Activated naive CD8-positive, alpha-beta T cell treated with anti-CD3 and anti-CD28 coated beads for 36 hours (primary cell): Measurements from ENCODE around the gene ADAM12. TPM values are rescaled to one million over a fixed set of nuclear protein-coding genes. Genes with fewer than 3 reads are reported as not detected.

Experiments
- DNase-seq: peaks from one replicate; pipeline ENCODE4 v3.0.0; 2021
- H3K27ac Mint-ChIP-seq: one replicate; pipeline ENCODE4 v1.8.0; 2022; ENCODE audit warnings: mild to moderate bottlenecking, moderate library complexity, mixed read lengths
- H3K27me3 Mint-ChIP-seq: one replicate; pipeline ENCODE4 v1.8.0; 2022; ENCODE audit warnings: mild to moderate bottlenecking, mixed read lengths
- H3K36me3 Mint-ChIP-seq: one replicate; pipeline ENCODE4 v1.8.0; 2021; ENCODE audit warnings: mild to moderate bottlenecking, mixed read lengths
- H3K4me1 Mint-ChIP-seq: one replicate; pipeline ENCODE4 v1.8.0; 2021; ENCODE audit warnings: mixed read lengths
- H3K4me3 Mint-ChIP-seq: one replicate; pipeline ENCODE4 v1.8.0; 2022; ENCODE audit warnings: mild to moderate bottlenecking, moderate library complexity, mixed read lengths
- H3K9me3 Mint-ChIP-seq: one replicate; pipeline ENCODE4 v1.8.0; 2022; ENCODE audit warnings: mixed read lengths
- total RNA-seq, 2 experiments: library from RNA; stranded (reverse); gene quantifications; one replicate each; pipeline ENCODE4 v1.2.3, GENCODE V29; 2021

ADAM12 gene
- total RNA-seq, 2 experiments from 2014 or later, result 0.08 TPM; not detected in 1

- no peak for DNase-seq
- no peak overlapping the region for H3K4me3 Mint-ChIP-seq
- H3K36me3 Mint-ChIP-seq, result no peaks in the 10 kb centered on the region
- peaks cover 10% of the 10 kb centered on the region for H3K27me3 Mint-ChIP-seq
- H3K4me1 Mint-ChIP-seq, result no peaks in the 10 kb centered on the region
- H3K9me3 Mint-ChIP-seq, result peaks cover 2% of the 10 kb centered on the region
- no peak overlapping the region for H3K27ac Mint-ChIP-seq
Observed at GRCh38 chr10:126110489-126111180, 277.6 kb downstream of the ADAM12 start.

DNA sequence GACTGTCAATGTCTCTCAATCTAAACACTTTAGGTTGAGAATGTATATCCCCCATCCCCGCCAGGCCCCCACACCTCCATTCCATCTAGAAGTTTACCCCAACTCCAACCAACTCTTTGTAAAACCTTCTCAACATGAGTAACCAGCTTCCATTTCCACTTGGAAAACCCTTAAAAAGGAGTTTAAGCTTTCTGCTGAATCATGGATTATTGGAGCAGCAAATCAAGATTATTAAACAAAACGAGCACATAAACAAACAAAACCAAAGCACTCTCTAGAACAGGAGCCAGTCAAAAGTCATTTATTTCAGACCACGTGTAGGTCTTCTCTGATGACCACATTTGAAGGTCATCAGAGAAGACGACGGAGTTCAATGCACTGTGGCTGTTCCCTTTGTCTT is 278.4 kb downstream of the ADAM12 start:
- H3K27ac Mint-ChIP-seq, result no peak overlapping the region
- no peaks in the 10 kb centered on the region for H3K4me1 Mint-ChIP-seq
- peaks cover 2% of the 10 kb centered on the region for H3K9me3 Mint-ChIP-seq
- DNase-seq, result no peak
- H3K27me3 Mint-ChIP-seq, result peaks cover 10% of the 10 kb centered on the region
- no peak overlapping the region for H3K4me3 Mint-ChIP-seq
- no peaks in the 10 kb centered on the region for H3K36me3 Mint-ChIP-seq

GRCh38 chr10:126108693-126109092 is 279.6 kb downstream of the ADAM12 start:
- H3K9me3 Mint-ChIP-seq, result peaks cover 2% of the 10 kb centered on the region
- H3K27ac Mint-ChIP-seq, result no peak overlapping the region
- H3K4me3 Mint-ChIP-seq, result no peak overlapping the region
- H3K4me1 Mint-ChIP-seq, result no peaks in the 10 kb centered on the region
- H3K27me3 Mint-ChIP-seq, result peaks cover 10% of the 10 kb centered on the region
- DNase-seq, result no peak
- no peaks in the 10 kb centered on the region for H3K36me3 Mint-ChIP-seq

- H3K27ac Mint-ChIP-seq, result no peak overlapping the region
Observed at GRCh38 chr10:126104767-126105166, 283.5 kb downstream of the ADAM12 start.

GRCh38 chr10:126102636-126103035 is 285.6 kb downstream of the ADAM12 start:
- H3K4me3 Mint-ChIP-seq, result no peak overlapping the region
- no peak overlapping the region for H3K27ac Mint-ChIP-seq
- H3K36me3 Mint-ChIP-seq, result no peaks in the 10 kb centered on the region

More at GRCh38 chr10:126104767-126105166, 283.5 kb downstream of the ADAM12 start:
- Mint-ChIP-seq H3K9me3 (no peaks in the 10 kb centered on the region), H3K4me3 (no peak overlapping the region), H3K27me3 (no peaks in the 10 kb centered on the region), H3K4me1 (no peaks in the 10 kb centered on the region), H3K36me3 (no peaks in the 10 kb centered on the region)
- no peak for DNase-seq

GRCh38 chr10:126101736-126102135 is 286.5 kb downstream of the ADAM12 start:
- no peak for DNase-seq
- Mint-ChIP-seq H3K4me3 (no peak overlapping the region), H3K27ac (no peak overlapping the region), H3K27me3 (no peaks in the 10 kb centered on the region), H3K4me1 (no peaks in the 10 kb centered on the region), H3K36me3 (no peaks in the 10 kb centered on the region), H3K9me3 (no peaks in the 10 kb centered on the region)

More at GRCh38 chr10:126102636-126103035, 285.6 kb downstream of the ADAM12 start:
- no peaks in the 10 kb centered on the region for H3K27me3 Mint-ChIP-seq
- no peaks in the 10 kb centered on the region for H3K4me1 Mint-ChIP-seq
- DNase-seq, result no peak
- H3K9me3 Mint-ChIP-seq, result no peaks in the 10 kb centered on the region

DNA sequence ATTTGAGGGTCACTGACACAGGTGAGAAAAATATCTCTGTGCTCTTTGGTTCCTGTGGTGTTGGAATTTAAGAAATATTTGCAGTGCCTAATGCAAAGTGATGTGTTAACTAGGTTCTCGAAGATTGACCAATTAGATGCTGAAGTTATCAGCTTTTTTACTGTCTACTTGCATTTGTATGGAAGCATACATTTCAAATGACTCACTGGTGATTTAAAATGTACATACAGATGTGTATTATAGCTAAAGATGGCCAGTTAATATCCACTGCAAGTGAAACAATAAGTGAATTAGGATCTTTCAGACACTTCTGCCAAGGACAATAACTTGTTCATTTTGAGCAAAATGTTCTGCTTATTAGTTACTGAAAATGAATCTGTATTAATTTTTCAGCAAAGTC is 287.0 kb downstream of the ADAM12 start:
- no peak for DNase-seq
- no peaks in the 10 kb centered on the region for H3K4me1 Mint-ChIP-seq
- no peaks in the 10 kb centered on the region for H3K36me3 Mint-ChIP-seq
- no peaks in the 10 kb centered on the region for H3K9me3 Mint-ChIP-seq
- H3K4me3 Mint-ChIP-seq, result no peak overlapping the region
- H3K27me3 Mint-ChIP-seq, result no peaks in the 10 kb centered on the region
- H3K27ac Mint-ChIP-seq, result no peak overlapping the region

DNA sequence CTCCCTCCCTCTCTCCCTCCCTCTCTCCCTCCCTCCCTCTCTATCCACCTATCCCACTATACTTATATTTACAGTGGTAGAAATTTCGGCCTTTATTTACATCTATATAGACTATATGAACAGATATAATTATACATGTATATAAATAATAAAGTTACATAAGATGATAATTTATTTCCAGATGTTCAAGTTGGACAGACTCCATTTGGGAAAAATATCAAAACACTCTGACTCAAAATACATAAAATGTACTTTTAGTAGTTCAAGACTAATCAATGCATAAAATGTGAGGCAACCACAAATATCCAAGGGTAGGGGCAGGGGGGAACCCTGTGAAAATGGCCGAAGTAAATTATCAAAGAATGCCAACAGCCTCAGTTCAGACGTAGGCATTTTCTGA is 288.9 kb downstream of the ADAM12 start:
- H3K36me3 Mint-ChIP-seq, result no peaks in the 10 kb centered on the region
- no peak overlapping the region for H3K4me3 Mint-ChIP-seq
- H3K27me3 Mint-ChIP-seq, result no peaks in the 10 kb centered on the region
- H3K9me3 Mint-ChIP-seq, result no peaks in the 10 kb centered on the region
- no peak overlapping the region for H3K27ac Mint-ChIP-seq
- no peak for DNase-seq
- H3K4me1 Mint-ChIP-seq, result no peaks in the 10 kb centered on the region

DNA sequence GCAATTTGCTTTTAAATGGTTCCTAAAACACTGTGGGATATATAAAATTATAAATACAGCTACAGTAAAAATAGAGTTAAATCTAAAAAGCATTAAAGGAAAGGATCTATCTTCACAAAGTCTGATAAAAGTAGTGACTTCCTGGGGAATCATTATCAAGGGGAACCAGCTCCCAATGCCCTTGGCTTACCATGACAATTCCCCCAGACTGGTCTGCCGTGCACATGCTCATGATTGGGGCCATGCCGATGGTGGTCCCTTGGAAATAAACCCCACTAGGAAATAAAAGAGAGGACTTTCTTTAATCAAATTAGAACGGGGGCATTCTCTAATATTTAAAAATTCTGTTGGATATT is 290.1 kb downstream of the ADAM12 start:
- Mint-ChIP-seq H3K27ac (no peak overlapping the region), H3K4me3 (no peak overlapping the region), H3K27me3 (no peaks in the 10 kb centered on the region), H3K9me3 (no peaks in the 10 kb centered on the region), H3K4me1 (no peaks in the 10 kb centered on the region), H3K36me3 (no peaks in the 10 kb centered on the region)
- DNase-seq, result no peak

GRCh38 chr10:126097558-126098225 is 290.6 kb downstream of the ADAM12 start:
- no peaks in the 10 kb centered on the region for H3K4me1 Mint-ChIP-seq
- H3K27me3 Mint-ChIP-seq, result no peaks in the 10 kb centered on the region
- no peaks in the 10 kb centered on the region for H3K9me3 Mint-ChIP-seq
- H3K36me3 Mint-ChIP-seq, result no peaks in the 10 kb centered on the region
- H3K4me3 Mint-ChIP-seq, result no peak overlapping the region
- no peak overlapping the region for H3K27ac Mint-ChIP-seq
- DNase-seq, result no peak

DNA sequence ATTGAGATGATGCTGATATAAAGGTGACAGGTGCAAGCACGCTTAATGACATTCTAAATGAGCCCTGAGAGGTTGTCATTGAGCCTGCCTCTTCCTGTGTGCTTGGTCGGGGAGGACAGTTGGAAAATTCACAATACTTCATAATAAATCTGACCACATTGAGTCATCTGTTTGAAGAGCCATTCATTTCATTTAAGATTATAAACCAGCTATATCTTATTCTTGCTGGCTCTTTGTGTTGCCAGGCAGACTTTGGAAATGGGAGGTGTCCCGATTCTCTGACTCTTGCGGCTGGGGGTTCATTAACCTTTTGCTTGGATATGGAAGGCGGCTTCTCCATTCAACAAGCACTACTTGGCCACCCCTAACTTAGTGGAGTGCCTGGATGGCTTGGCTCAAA is 293.7 kb downstream of the ADAM12 start:
- no peaks in the 10 kb centered on the region for H3K36me3 Mint-ChIP-seq
- no peak overlapping the region for H3K27ac Mint-ChIP-seq
- no peak overlapping the region for H3K4me3 Mint-ChIP-seq
- no peaks in the 10 kb centered on the region for H3K27me3 Mint-ChIP-seq
- no peaks in the 10 kb centered on the region for H3K4me1 Mint-ChIP-seq
- DNase-seq, result no peak
- H3K9me3 Mint-ChIP-seq, result no peaks in the 10 kb centered on the region

GRCh38 chr10:126092366-126093215 is 295.7 kb downstream of the ADAM12 start:
- Mint-ChIP-seq H3K27ac (no peak overlapping the region), H3K27me3 (peaks cover 4% of the 10 kb centered on the region), H3K9me3 (no peaks in the 10 kb centered on the region), H3K4me3 (no peak overlapping the region), H3K4me1 (no peaks in the 10 kb centered on the region), H3K36me3 (no peaks in the 10 kb centered on the region)
- DNase-seq, result no peak

DNA sequence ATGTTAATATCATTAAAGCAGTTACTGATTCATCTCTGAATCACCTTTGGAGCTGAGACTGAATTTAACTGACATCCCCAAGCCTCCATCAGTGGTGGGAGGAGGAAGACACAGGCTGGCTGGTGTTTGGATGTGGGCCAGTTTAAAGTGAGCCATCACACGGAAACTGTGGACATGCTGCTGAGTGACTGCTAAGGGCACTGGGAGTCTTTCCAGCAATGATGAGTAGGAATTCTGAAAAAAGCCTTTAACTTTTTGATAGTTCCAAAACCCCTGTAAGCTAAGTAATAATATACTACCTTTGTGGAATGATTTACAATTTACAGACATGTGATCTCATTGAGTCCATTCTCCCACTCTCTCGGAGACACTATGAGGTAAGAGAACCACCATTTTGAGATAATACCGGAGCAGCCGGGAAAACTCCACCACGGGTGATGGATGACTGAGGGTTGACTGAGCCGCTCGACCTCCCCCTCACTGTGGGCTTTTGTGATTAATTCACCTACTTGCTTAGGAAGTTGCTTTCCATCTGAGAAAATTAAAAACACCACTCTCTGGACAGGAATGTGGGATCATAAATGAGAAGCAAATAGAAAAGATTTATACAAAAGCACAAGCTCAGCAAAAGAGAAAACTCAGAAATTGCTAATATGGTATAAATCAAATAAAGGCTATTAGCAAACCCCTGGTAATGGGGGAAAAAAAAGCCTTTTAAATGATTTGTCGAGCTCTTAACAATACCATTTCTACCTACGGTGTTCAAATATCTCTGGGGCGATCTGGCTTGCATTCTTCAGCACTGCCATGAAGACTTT is 297.2 kb downstream of the ADAM12 start:
- no peaks in the 10 kb centered on the region for H3K4me1 Mint-ChIP-seq
- no peaks in the 10 kb centered on the region for H3K9me3 Mint-ChIP-seq
- H3K27ac Mint-ChIP-seq, result no peak overlapping the region
- no peaks in the 10 kb centered on the region for H3K36me3 Mint-ChIP-seq
- no peak overlapping the region for H3K4me3 Mint-ChIP-seq
- no peak for DNase-seq
- H3K27me3 Mint-ChIP-seq, result peaks cover 4% of the 10 kb centered on the region

DNA sequence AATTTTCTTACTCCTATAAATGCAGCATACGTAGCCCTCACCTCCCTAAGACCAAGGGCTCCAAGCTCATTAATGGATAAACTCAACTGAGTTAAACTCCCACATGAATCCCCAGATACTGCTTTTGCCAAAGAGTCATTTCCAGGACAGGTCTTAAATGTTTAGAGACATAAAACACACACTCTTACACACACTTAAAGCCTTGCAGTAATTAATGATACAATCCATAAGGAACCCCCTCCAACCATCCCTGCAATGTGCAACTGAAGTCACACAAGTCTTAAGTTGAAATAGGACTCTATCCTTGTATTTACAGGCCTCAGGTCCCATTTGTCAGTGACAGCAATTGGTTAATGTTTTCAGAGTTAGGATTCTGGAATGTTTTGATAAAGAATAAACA is 297.8 kb downstream of the ADAM12 start:
- Mint-ChIP-seq H3K9me3 (no peaks in the 10 kb centered on the region), H3K4me1 (no peaks in the 10 kb centered on the region), H3K4me3 (no peak overlapping the region), H3K27ac (no peak overlapping the region), H3K36me3 (no peaks in the 10 kb centered on the region), H3K27me3 (peaks cover 4% of the 10 kb centered on the region)
- no peak for DNase-seq
